Panc1 (cell line): ENCODE measurements around the gene CABP4.

Experiments
- CTCF ChIP-seq: fragments of 450-650 bp; IDR thresholded peaks from 2 replicates; pipeline ENCODE4 v1.5.1; 2017; ENCODE audit warnings: mild to moderate bottlenecking
- POLR2AphosphoS5 ChIP-seq: IDR thresholded peaks from 2 replicates; pipeline ENCODE4 v1.6.1; 2012; ENCODE audit warnings: mild to moderate bottlenecking, low read depth, low read length, moderate library complexity
- REST ChIP-seq, 2 experiments: IDR thresholded peaks; 2 replicates each; pipeline ENCODE4 v1.6.1; 2011 to 2012; ENCODE audit warnings: low read depth in 2 of 2, control low read depth in 1 of 2, low read length in 1 of 2, mild to moderate bottlenecking in 1 of 2, moderate library complexity in 1 of 2; ENCODE audit not compliant: insufficient read depth in 1 of 2
- SIN3A ChIP-seq: IDR thresholded peaks from 2 replicates; pipeline ENCODE4 v1.6.1; 2012; ENCODE audit warnings: low read depth, mild to moderate bottlenecking, low read length, moderate library complexity, borderline replicate concordance; ENCODE audit not compliant: insufficient read depth
- TCF7L2 ChIP-seq: IDR thresholded peaks from 2 replicates; pipeline ENCODE4 v1.6.1; 2011; ENCODE audit warnings: mild to moderate bottlenecking, low read depth, low read length, inconsistent platforms

GRCh38 chr11:67411785-67412152 is 43.4 kb upstream of the CABP4 start:
- no peak for TF ChIP-seq CTCF
- TF ChIP-seq POLR2AphosphoS5, result no peak
- TF ChIP-seq SIN3A, result no peak
- no peak for TF ChIP-seq REST (IDR thresholded peaks at IDR 0.05; ENCODE audit: insufficient read depth in 1 of 2, low read depth in 2 of 2, low read length in 1 of 2)
- TF ChIP-seq TCF7L2, result no peak
